GM18868 (cell line): ENCODE data around the gene RASD2.

Experiments used
- ATAC-seq: cut with Tn5 transposase; IDR thresholded peaks from one replicate; pipeline ENCODE4 v1.9.1; 2021; ENCODE audit warnings: mild to moderate bottlenecking, moderate library complexity; ENCODE audit not compliant: unreplicated experiment

Gene RASD2

GRCh38 chr22:35539487-35539886 lies 1.1 kb upstream of the RASD2 start:
- no peak for ATAC-seq

GRCh38 chr22:35539910-35540594 lies 579 bp upstream of the RASD2 start:
- ATAC-seq, result no peak

DNA sequence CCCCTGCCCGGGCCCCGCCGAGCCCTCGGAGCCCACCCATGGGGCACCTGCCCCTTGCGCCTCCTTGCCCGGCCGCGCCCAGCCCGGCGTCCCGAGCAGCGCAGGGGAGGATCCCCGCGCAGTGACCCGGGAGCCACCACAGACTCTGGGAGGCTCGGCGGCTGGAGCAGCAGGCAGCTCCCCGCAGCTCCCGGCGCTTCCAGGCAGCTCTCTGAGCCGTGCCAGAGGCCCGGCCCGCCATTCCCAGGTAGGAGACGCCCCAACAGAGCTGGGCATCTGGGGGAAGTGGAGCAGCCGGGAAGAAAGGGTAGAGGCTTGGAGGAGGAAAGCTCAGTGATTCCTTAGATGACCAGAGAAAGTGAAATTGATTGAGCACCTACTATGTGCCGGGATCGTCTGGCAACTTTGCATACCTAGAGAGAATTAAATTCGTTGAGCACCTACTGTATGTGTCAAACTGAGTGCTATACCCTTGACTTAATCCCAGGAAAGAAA lies 670 bp downstream of the RASD2 start:
- no peak for ATAC-seq

- ATAC-seq, result no peak
These were observed 1.7 kb downstream of the RASD2 start for GRCh38 chr22:35542157-35542938.

GRCh38 chr22:35542939-35543516 lies 2.4 kb downstream of the RASD2 start:
- no peak for ATAC-seq

- ATAC-seq, result no peak
These were observed 3.1 kb downstream of the RASD2 start for GRCh38 chr22:35543702-35544101.

- no peak for ATAC-seq
These were observed 3.6 kb downstream of the RASD2 start for GRCh38 chr22:35544189-35544588.

GRCh38 chr22:35544827-35545226 lies 4.2 kb downstream of the RASD2 start:
- ATAC-seq, result no peak

- no peak for ATAC-seq
These were observed 6.3 kb downstream of the RASD2 start for GRCh38 chr22:35546886-35547285.

DNA sequence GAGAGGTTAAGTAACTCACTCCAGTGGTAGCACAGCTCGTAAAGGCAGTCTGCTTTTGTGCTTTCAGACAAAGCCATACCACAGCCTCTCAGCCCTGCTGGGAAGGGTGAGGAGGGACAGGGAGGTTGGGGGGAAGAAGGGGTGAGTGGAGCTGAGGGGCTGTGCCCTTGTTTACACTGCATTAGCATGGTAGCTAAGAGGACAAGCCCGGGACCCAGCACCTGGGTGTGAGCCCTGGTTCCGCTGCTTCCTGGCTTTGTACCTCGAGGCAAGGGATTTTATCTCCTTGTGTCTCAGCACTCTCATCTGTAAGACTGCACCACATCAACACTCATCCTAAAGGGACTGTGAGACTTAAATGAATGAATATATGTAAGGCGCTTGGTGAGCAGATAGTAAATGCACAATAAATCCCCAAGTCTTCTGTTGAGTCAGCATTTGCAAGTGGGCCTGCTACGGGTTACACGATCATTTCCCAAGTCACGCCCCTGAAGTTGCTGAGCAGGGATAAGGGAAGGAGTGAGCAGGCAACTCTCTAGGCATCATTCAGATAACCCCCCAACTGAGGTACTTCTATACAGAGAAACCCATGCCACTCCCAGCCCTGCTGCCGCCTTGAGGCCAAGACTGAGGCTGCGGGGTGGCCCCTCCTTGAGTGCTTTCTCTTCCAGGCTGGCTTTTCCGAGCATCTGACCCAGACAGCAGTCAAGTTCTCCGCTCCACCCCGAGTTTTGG lies 7.5 kb downstream of the RASD2 start:
- ATAC-seq, result no peak

DNA sequence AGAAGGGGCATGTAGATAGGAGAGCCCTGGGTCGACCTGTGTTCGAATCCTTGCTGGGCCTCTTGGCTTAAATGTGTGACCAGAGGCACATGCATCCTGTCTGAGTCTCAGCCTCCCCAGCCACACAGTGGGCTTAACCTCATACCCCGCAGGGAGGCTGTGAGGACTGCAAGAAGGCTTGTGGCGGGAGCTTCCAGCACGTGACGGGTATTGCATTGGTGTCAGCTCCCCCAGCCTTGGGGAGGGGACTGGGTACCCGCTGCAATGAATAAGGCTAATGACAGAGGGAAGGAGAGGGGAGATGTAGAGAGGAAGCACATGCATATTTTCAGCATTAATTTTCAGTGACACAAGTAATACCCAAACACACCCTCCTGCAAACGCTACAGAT lies 8.1 kb downstream of the RASD2 start:
- ATAC-seq, result no peak

DNA sequence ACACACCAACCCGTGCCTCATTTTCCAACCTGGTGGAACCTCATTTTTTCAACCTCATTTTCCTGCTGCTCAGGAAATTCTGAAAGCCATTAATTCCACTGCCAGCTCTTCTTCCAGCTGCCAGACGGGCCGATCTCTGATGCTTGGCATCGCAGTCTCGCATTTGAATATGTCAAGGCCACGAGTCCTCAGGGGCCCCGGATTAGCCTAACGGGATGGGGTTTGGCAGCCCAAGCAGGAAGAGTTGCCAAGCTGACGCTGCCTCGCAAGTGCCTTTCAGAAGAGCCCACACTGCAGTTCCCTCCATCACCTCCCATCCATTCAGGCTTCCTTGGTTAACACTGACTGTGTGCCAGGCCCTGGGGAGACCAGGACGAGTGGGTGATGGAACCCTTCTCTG lies 8.7 kb downstream of the RASD2 start:
- ATAC-seq, result no peak

DNA sequence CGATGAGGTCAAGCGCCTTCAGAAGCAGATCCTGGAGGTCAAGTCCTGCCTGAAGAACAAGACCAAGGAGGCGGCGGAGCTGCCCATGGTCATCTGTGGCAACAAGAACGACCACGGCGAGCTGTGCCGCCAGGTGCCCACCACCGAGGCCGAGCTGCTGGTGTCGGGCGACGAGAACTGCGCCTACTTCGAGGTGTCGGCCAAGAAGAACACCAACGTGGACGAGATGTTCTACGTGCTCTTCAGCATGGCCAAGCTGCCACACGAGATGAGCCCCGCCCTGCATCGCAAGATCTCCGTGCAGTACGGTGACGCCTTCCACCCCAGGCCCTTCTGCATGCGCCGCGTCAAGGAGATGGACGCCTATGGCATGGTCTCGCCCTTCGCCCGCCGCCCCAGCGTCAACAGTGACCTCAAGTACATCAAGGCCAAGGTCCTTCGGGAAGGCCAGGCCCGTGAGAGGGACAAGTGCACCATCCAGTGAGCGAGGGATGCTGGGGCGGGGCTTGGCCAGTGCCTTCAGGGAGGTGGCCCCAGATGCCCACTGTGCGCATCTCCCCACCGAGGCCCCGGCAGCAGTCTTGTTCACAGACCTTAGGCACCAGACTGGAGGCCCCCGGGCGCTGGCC lies 11.0 kb downstream of the RASD2 start:
- ATAC-seq, result no peak

DNA sequence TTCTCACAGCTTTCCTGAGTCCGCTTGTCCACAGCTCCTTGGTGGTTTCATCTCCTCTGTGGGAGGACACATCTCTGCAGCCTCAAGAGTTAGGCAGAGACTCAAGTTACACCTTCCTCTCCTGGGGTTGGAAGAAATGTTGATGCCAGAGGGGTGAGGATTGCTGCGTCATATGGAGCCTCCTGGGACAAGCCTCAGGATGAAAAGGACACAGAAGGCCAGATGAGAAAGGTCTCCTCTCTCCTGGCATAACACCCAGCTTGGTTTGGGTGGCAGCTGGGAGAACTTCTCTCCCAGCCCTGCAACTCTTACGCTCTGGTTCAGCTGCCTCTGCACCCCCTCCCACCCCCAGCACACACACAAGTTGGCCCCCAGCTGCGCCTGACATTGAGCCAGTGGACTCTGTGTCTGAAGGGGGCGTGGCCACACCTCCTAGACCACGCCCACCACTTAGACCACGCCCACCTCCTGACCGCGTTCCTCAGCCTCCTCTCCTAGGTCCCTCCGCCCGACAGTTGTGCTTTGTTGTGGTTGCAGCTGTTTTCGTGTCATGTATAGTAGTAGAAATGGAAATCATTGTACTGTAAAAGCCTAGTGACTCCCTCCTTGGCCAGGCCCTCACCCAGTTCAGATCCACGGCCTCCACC lies 11.7 kb downstream of the RASD2 start:
- no peak for ATAC-seq

DNA sequence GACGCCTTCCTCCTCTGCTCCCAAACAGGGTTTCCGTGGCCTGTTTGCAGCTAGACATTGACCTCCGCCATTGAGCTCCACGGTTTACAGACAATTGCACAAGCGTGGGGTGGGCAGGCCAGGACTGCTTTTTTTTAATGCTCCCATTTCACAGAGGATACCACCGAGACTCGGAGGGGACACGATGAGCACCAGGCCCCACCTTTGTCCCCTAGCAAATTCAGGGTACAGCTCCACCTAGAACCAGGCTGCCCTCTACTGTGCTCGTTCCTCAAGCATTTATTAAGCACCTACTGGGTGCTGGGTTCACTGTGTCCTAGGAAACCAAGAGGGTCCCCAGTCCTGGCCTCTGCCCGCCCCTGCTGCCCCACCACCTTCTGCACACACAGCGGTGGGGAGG lies 12.2 kb downstream of the RASD2 start:
- no peak for ATAC-seq

- no peak for ATAC-seq
These were observed 12.7 kb downstream of the RASD2 start for GRCh38 chr22:35553341-35553740.

DNA sequence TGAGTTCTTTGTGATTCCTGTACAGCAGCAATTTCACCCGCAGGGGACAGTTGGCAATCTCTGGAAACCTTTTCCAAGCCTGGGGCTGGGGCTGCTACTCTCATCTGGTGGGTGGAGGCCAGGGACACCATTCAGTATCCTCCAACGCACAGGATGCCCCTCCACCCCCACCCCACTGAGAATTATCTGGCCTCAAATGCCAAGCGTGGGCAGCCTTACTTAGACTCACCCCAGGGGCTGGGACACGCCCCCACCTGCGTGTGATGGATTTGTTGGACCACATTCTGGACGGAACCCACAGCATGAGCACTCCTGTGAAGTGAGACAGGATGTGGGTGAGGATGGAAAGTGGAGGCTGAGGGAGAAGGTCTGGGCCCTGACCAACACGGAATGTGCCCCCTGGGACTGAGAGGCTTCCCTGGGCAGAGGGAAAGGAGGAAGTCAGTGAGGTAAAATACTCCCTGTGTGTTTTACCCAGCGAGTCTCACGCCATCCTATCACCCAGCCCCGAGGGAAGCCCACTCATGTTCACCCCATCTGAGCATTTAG lies 13.7 kb downstream of the RASD2 start:
- ATAC-seq, result no peak

- ATAC-seq, result no peak
These were observed 14.9 kb downstream of the RASD2 start for GRCh38 chr22:35555483-35555890.

DNA sequence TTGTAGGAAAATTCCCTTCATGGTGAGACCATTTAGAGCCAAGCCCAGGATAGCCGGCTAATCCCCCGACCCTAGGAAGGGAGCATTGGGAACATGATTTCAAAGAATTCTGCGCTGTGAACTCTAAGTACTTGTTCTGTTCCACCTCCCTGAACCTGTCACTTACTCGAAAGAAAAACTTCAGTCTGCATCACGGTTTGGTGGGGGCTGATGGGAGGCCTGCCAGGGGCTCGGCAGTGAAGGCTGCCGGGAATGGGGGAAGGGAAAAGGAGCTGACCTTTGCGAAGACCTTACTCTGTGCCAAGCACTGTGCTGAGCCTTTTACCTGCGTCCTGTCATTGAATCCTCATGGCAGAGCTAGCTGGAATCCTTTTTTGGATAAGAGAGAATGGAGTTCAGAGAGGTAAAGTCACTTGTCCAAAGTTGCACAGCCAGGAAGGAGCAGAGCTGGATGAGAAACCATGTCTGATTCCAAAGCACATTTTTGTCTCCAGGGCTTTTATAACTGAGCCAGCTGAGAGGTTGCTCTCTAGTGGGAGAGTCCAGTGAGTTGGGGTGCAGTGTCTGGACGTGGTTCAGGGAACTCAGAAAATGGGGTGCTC lies 15.4 kb downstream of the RASD2 start:
- no peak for ATAC-seq

DNA sequence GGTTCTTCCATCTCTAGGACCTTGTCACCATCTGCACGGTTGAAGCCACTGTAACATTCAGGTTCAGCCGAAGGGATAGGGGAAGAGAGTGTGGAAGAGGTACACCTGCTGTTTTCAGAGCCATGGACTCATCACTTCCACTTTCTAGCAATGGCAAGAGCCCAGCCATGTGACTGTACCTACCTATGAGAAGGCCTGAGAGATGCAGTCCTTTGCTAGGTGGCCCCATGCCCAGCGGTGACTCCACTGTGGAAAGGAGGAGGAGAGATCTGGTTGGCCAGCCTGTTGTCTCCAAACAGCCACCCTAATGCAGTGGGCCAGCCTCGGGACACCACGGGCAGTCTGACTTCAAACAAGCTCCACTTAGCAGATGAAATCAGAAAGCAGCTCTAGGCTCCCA lies 16.0 kb downstream of the RASD2 start:
- no peak for ATAC-seq
